Caco-2 (cell line): Measurements from ENCODE around the gene NRF1. TPM values are rescaled to one million over a fixed set of nuclear protein-coding genes. Genes with fewer than 3 reads are reported as not detected.

Experiments
- BruUV-seq: library from RNA; stranded (reverse); fragments of 400-500 nt; replicated peaks from 2 replicates; lab custom pipeline; 2021; lab: Mats Ljungman, UMichigan
- CTCF ChIA-PET: fragments of 300-600 bp; sonication (Branson Sonifier 250); formaldehyde crosslinking; loops from one replicate; lab custom pipeline; 2022; ENCODE audit warnings: antibody characterized with exemption; lab: Charles Lee
- POLR2A ChIA-PET: fragments of 300-600 bp; sonication (Branson Sonifier 250); formaldehyde crosslinking; loops from one replicate; lab custom pipeline; 2022; ENCODE audit warnings: antibody characterized with exemption; lab: Charles Lee
- DNase-seq, 2 experiments: peaks; one replicate each; pipeline versions ENCODE4 v3.0.0 to v3.0.0-alpha.2; 2020 to 2022
- H3K27me3 ChIP-seq: replicated peaks from 2 replicates; pipeline ENCODE4 v1.6.0; 2011; ENCODE audit warnings: low read length; ENCODE audit not compliant: control insufficient read depth, insufficient read depth
- H3K36me3 ChIP-seq: 2 replicates; pipeline ENCODE4 v1.5.1; 2011; ENCODE audit warnings: low read length; ENCODE audit not compliant: control insufficient read depth, insufficient read depth
- H3K4me1 ChIP-seq: fragments of 250-450 bp; sonication (Bioruptor Pico); 2 replicates; pipeline ENCODE4 v1.5.1; 2020; ENCODE audit warnings: mild to moderate bottlenecking
- H3K4me3 ChIP-seq: 2 replicates; pipeline ENCODE4 v1.5.1; 2011; ENCODE audit warnings: low read depth, mild to moderate bottlenecking, control low read depth, low read length
- H3K9me3 ChIP-seq: fragments of 250-450 bp; sonication (Bioruptor Pico); 2 replicates; pipeline ENCODE4 v1.5.1; 2020; ENCODE audit warnings: mild to moderate bottlenecking, moderate library complexity
- H3K27ac Mint-ChIP-seq: one replicate; pipeline ENCODE4 v1.8.0; 2022; ENCODE audit warnings: mixed read lengths; ENCODE audit not compliant: unreplicated experiment
- H3K27me3 Mint-ChIP-seq: one replicate; pipeline ENCODE4 v1.8.0; 2022; ENCODE audit warnings: mixed read lengths; ENCODE audit not compliant: insufficient read depth, unreplicated experiment
- H3K36me3 Mint-ChIP-seq: one replicate; pipeline ENCODE4 v1.8.0; 2022; ENCODE audit warnings: mild to moderate bottlenecking, mixed read lengths; ENCODE audit not compliant: insufficient read depth, unreplicated experiment
- H3K4me1 Mint-ChIP-seq: one replicate; pipeline ENCODE4 v1.8.0; 2022; ENCODE audit warnings: low read depth, mixed read lengths; ENCODE audit not compliant: unreplicated experiment
- H3K4me3 Mint-ChIP-seq: one replicate; pipeline ENCODE4 v1.8.0; 2022; ENCODE audit warnings: mild to moderate bottlenecking, moderate library complexity, mixed read lengths; ENCODE audit not compliant: unreplicated experiment
- H3K9me3 Mint-ChIP-seq: one replicate; pipeline ENCODE4 v1.8.0; 2022; ENCODE audit warnings: mixed read lengths; ENCODE audit not compliant: unreplicated experiment
- intact Hi-C: fragments of 100-400 bp; cut with micrococcal nuclease; formaldehyde crosslinking; loops from one replicate; pipeline ENCODE4 v1.10.0; 2022; ENCODE audit not compliant: unreplicated experiment
- total RNA-seq: library from RNA; stranded (reverse); gene quantifications from 2 replicates; pipeline ENCODE4 v1.2.3, GENCODE V29; 2022
- TF ChIP-seq, protein P1 (sequence below), 2 experiments: fragments of 200-600 bp in 1 of 2; IDR thresholded peaks; 1 replicate in 1 of 2; 2 replicates in 1 of 2; pipeline versions ENCODE4 v1.5.1 to v1.8.0; 2011 to 2022; ENCODE audit warnings: antibody characterized with exemption in 1 of 2, control low read depth in 1 of 2, inconsistent platforms in 1 of 2, low read depth in 1 of 2, low read length in 1 of 2, mild to moderate bottlenecking in 1 of 2, moderate library complexity in 1 of 2; ENCODE audit not compliant: insufficient read depth in 1 of 2, severe bottlenecking in 1 of 2, unreplicated experiment in 1 of 2

The NRF1 gene
- total RNA-seq, 1 experiment from 2014 or later, result 22.5 TPM

DNA sequence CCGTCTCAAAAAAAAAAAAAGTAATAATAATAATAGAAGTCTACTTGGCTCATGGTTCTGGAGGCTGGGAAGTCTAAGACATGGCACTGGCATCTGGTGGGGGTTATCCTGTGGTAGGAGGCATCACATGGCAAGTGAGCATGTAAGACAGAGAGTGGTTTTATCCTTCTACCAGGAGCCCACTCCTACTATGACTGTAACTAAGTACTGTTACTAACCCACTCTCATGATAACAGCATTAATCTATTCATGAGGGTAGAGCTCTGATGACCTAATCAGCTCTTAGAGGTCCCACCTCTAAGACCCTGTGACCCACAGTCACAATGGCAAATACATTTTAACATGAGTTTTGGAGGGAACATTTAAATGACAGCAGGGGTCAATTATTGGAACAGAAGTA lies 43.3 kb upstream of the NRF1 start:
- DNase-seq, result no peak
- Mint-ChIP-seq H3K27me3 (peaks cover 6% of the 10 kb centered on the region), H3K9me3 (peaks cover 11% of the 10 kb centered on the region), H3K36me3 (peaks cover 4% of the 10 kb centered on the region), H3K4me1 (no peaks in the 10 kb centered on the region), H3K27ac (no peak overlapping the region), H3K4me3 (no peak overlapping the region)
- TF ChIP-seq, protein P1, sequence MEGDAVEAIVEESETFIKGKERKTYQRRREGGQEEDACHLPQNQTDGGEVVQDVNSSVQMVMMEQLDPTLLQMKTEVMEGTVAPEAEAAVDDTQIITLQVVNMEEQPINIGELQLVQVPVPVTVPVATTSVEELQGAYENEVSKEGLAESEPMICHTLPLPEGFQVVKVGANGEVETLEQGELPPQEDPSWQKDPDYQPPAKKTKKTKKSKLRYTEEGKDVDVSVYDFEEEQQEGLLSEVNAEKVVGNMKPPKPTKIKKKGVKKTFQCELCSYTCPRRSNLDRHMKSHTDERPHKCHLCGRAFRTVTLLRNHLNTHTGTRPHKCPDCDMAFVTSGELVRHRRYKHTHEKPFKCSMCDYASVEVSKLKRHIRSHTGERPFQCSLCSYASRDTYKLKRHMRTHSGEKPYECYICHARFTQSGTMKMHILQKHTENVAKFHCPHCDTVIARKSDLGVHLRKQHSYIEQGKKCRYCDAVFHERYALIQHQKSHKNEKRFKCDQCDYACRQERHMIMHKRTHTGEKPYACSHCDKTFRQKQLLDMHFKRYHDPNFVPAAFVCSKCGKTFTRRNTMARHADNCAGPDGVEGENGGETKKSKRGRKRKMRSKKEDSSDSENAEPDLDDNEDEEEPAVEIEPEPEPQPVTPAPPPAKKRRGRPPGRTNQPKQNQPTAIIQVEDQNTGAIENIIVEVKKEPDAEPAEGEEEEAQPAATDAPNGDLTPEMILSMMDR (IDR thresholded peaks at IDR 0.05; ENCODE audit: insufficient read depth in 1 of 2, low read depth in 1 of 2, low read length in 1 of 2, severe bottlenecking in 1 of 2, unreplicated experiment in 1 of 2), result no peak
- ChIA-PET CTCF (no interaction called here), POLR2A (no interaction called here)
- Histone ChIP-seq H3K4me3 (no peak overlapping the region), H3K9me3 (no peaks in the 10 kb centered on the region), H3K27me3 (no peaks in the 10 kb centered on the region), H3K36me3 (no peaks in the 10 kb centered on the region), H3K4me1 (peaks cover 7% of the 10 kb centered on the region; the same call in 1 of the 2 replicates)
- BruUV-seq, result no TSS peak
- intact Hi-C loops, result no loop called here

GRCh38 chr7:129569326-129569725 lies 42.2 kb upstream of the NRF1 start:
- no peak overlapping the region for H3K4me3 ChIP-seq
- Mint-ChIP-seq H3K4me1 (no peaks in the 10 kb centered on the region), H3K27me3 (peaks cover 6% of the 10 kb centered on the region), H3K9me3 (peaks cover 11% of the 10 kb centered on the region), H3K36me3 (peaks cover 4% of the 10 kb centered on the region), H3K27ac (peak overlapping the region; percentile 65), H3K4me3 (peak overlapping the region; percentile 41)
- no peaks in the 10 kb centered on the region for H3K36me3 ChIP-seq
- intact Hi-C loops, result no loop called here
- H3K9me3 ChIP-seq, result no peaks in the 10 kb centered on the region
- ChIA-PET POLR2A (interaction anchor here (0.6 kb wide), 1 partner anchor 65 kb away, joined by 3 read pairs; no protein-coding TSS in a partner anchor), CTCF (no interaction called here)
- no TSS peak for BruUV-seq
- H3K27me3 ChIP-seq, result no peaks in the 10 kb centered on the region
- DNase-seq, result peak in 1 of 2 experiments; percentile 26
- TF ChIP-seq, protein P1 (IDR thresholded peaks at IDR 0.05; ENCODE audit: insufficient read depth in 1 of 2, low read depth in 1 of 2, low read length in 1 of 2, severe bottlenecking in 1 of 2, unreplicated experiment in 1 of 2), result no peak
- peaks cover 7% of the 10 kb centered on the region; the same call in 1 of the 2 replicates for H3K4me1 ChIP-seq

- peak; percentile 59 to 71 for DNase-seq
- Histone ChIP-seq H3K9me3 (no peaks in the 10 kb centered on the region), H3K27me3 (no peaks in the 10 kb centered on the region), H3K36me3 (no peaks in the 10 kb centered on the region), H3K4me1 (peaks cover 7% of the 10 kb centered on the region; the same call in 1 of the 2 replicates), H3K4me3 (no peak overlapping the region)
- Mint-ChIP-seq H3K27ac (peak overlapping the region; percentile 65), H3K4me1 (no peaks in the 10 kb centered on the region), H3K27me3 (peaks cover 4% of the 10 kb centered on the region), H3K4me3 (peak overlapping the region; percentile 41), H3K9me3 (peaks cover 11% of the 10 kb centered on the region), H3K36me3 (peaks cover 4% of the 10 kb centered on the region)
- ChIA-PET POLR2A (interaction anchor here (0.6 kb wide), 1 partner anchor 65 kb away, joined by 3 read pairs; no protein-coding TSS in a partner anchor), CTCF (no interaction called here)
- BruUV-seq, result no TSS peak
- intact Hi-C loops, result no loop called here
- TF ChIP-seq, protein P1 (IDR thresholded peaks at IDR 0.05; ENCODE audit: insufficient read depth in 1 of 2, low read depth in 1 of 2, low read length in 1 of 2, severe bottlenecking in 1 of 2, unreplicated experiment in 1 of 2), result no peak
These were observed 41.7 kb upstream of the NRF1 start for GRCh38 chr7:129569811-129570215.
